Activated CD4-positive, alpha-beta memory T cell treated with anti-CD3 and anti-CD28 coated beads, Interleukin-2, amount 10 ng/mL, durations not matched to agents 7 days and 5 days (primary cell): Measurements from ENCODE around the gene CSMD2. TPM values are rescaled to one million over a fixed set of nuclear protein-coding genes. Genes with fewer than 3 reads are reported as not detected.

Experiments used
- CTCF ChIA-PET: fragments of 350-600 bp; sonication (Branson Sonifier 250); formaldehyde crosslinking; loops from one replicate; lab custom pipeline; 2021; ENCODE audit warnings: antibody characterized with exemption, inconsistent platforms; lab: Charles Lee
- POLR2A ChIA-PET: fragments of 350-600 bp; sonication (Branson Sonifier 250); formaldehyde crosslinking; loops from one replicate; lab custom pipeline; 2021; ENCODE audit warnings: antibody characterized with exemption; lab: Charles Lee
- DNase-seq: peaks from one replicate; pipeline ENCODE4 v3.0.0-alpha.2; 2020
- H3K27ac Mint-ChIP-seq: one replicate; pipeline ENCODE4 v1.8.0; 2021; ENCODE audit warnings: mild to moderate bottlenecking, mixed read lengths
- H3K27me3 Mint-ChIP-seq: one replicate; pipeline ENCODE4 v1.8.0; 2021; ENCODE audit warnings: mixed read lengths
- H3K36me3 Mint-ChIP-seq: one replicate; pipeline ENCODE4 v1.8.0; 2021; ENCODE audit warnings: low read depth, mixed read lengths
- H3K4me1 Mint-ChIP-seq: one replicate; pipeline ENCODE4 v1.8.0; 2021; ENCODE audit warnings: mixed read lengths
- H3K4me3 Mint-ChIP-seq: one replicate; pipeline ENCODE4 v1.8.0; 2021; ENCODE audit warnings: mild to moderate bottlenecking, mixed read lengths
- H3K9me3 Mint-ChIP-seq: one replicate; pipeline ENCODE4 v1.8.0; 2021; ENCODE audit warnings: mixed read lengths
- total RNA-seq, 2 experiments: library from RNA; stranded (reverse); gene quantifications; one replicate each; pipeline ENCODE4 v1.2.3, GENCODE V29; 2021

CSMD2 gene
- total RNA-seq, 2 experiments from 2014 or later, result not detected

DNA sequence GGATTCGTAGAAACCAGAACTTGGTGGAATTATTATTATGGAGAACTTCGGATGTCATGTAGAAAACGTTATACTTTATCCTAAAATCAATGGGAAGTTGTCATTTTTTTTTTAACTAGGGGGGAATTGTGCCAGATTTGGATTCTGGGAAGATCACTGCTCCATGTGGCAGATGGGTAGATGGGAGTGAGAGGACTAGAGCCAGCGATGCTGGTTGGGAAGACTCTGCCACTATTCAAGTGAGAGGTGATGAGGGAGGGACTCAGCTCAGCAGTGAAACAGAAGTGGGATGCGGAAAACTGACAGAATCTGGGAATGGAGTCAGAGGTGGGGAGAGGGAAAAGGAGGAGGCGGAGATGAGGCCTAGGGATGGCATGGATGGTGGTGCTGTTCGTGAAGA is 382.3 kb downstream of the CSMD2 start:
- Mint-ChIP-seq H3K4me3 (no peak overlapping the region), H3K27me3 (peaks cover 1% of the 10 kb centered on the region), H3K27ac (no peak overlapping the region), H3K4me1 (no peaks in the 10 kb centered on the region), H3K36me3 (no peaks in the 10 kb centered on the region), H3K9me3 (no peaks in the 10 kb centered on the region)
- DNase-seq, result no peak
- CTCF ChIA-PET, result no interaction called here
- POLR2A ChIA-PET, result no interaction called here

DNA sequence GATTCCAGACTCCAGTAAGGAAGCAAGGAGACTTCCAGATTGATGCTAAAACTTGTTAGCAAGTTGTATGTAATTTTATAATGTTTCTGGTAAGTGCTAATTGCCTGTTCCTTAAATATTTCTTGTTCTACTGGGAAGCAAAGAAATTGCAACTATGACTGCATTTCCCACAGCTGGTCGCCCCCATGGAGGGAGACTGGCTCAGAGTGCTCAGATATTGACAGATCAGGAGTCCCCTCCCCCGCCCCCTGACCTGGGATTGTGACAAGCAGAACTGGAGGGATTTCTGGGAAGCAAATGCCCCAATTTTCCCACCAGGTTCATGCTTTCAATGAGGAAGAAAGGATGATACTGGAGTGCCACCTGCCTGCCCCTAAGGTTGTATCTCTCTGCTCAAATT is 383.4 kb downstream of the CSMD2 start:
- ChIA-PET CTCF (no interaction called here), POLR2A (no interaction called here)
- no peak overlapping the region for H3K4me3 Mint-ChIP-seq
- no peak for DNase-seq
- no peaks in the 10 kb centered on the region for H3K36me3 Mint-ChIP-seq
- no peaks in the 10 kb centered on the region for H3K9me3 Mint-ChIP-seq
- H3K27me3 Mint-ChIP-seq, result peaks cover 1% of the 10 kb centered on the region
- no peaks in the 10 kb centered on the region for H3K4me1 Mint-ChIP-seq
- no peak overlapping the region for H3K27ac Mint-ChIP-seq

DNA sequence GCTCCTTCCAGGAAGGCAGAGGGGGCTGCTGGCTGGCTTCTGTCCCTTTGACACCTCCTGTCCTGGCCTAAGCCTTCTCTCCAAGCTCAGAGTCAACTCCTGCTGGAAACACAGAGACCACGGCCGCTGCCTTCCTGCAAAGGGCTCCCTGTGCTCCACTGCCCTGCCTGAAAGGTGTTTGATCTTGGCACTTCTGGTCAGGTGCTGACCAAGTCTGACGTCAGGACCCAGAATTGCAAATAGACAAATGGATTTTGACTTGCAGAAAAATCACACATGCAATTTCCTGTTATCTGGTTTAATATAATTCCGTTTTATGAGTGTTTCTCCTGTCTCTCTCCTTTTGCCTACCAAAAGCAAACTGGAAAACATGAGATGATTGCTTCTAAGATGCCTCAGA is 387.7 kb downstream of the CSMD2 start:
- Mint-ChIP-seq H3K27me3 (peaks cover 1% of the 10 kb centered on the region), H3K4me1 (no peaks in the 10 kb centered on the region), H3K4me3 (no peak overlapping the region), H3K27ac (no peak overlapping the region), H3K36me3 (no peaks in the 10 kb centered on the region), H3K9me3 (no peaks in the 10 kb centered on the region)
- ChIA-PET CTCF (no interaction called here), POLR2A (no interaction called here)
- no peak for DNase-seq

DNA sequence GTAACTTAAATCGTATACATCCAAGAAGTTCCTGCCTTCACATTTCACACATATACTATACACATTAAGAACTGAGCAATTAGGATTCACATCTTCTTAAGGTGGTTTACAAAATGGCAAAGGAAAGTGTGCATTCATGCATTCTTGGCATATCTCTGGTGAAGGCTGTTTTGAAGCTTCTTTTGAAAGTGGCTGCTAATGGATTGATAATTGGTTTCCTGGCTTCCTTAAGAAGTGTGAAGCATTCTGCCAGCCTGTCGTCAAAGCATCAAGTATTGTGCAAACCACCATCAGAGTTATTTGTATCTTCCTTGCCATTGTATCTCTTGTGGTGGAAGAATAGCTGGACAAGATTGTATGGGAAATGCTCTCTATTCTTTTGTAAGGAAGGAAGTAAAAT is 396.2 kb downstream of the CSMD2 start:
- no peak for DNase-seq
- ChIA-PET POLR2A (no interaction called here), CTCF (no interaction called here)
- Mint-ChIP-seq H3K27me3 (no peaks in the 10 kb centered on the region), H3K36me3 (no peaks in the 10 kb centered on the region), H3K27ac (no peak overlapping the region), H3K4me1 (no peaks in the 10 kb centered on the region), H3K9me3 (no peaks in the 10 kb centered on the region), H3K4me3 (no peak overlapping the region)

DNA sequence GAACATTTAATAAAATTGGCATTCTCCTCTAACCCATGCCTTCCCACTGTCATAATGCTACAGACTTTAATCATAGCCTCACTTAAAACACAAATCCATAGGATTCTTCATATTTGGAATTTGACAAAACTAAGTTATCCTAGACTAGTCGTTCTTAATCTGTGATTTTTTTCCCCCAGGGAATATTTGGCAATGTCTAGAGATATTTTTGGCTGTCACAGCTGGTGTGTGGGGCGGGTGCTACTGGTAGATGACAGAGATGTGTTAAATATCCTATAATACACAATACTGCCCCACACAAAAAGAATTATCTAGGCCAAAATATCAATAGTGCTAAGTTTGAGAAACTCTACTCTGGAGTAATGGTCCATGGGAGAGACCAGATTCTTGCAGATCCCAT is 396.9 kb downstream of the CSMD2 start:
- CTCF ChIA-PET, result no interaction called here
- no peaks in the 10 kb centered on the region for H3K36me3 Mint-ChIP-seq
- H3K27me3 Mint-ChIP-seq, result no peaks in the 10 kb centered on the region
- no peak for DNase-seq
- POLR2A ChIA-PET, result no interaction called here
- H3K27ac Mint-ChIP-seq, result no peak overlapping the region
- no peak overlapping the region for H3K4me3 Mint-ChIP-seq
- no peaks in the 10 kb centered on the region for H3K9me3 Mint-ChIP-seq
- no peaks in the 10 kb centered on the region for H3K4me1 Mint-ChIP-seq

DNA sequence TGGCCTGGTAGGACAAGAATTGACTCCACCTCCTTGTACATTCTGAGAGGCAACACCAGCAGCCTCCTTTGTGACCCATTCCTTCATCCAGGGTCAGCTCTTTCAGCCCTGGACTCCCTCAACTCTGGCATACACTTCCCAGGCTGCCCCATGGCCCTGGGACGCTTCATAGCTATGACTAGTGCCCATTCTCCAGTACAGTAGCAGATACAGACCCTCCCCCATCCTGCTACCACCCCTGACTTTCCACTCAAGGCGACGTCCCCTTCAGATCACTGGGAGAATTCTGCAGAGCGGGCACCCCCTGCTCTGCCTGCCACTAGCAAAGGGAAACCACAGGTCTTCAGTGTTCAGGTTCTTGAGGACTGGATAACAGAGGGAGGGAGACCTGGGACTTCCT is 400.9 kb downstream of the CSMD2 start:
- POLR2A ChIA-PET, result no interaction called here
- no peaks in the 10 kb centered on the region for H3K27me3 Mint-ChIP-seq
- no peaks in the 10 kb centered on the region for H3K9me3 Mint-ChIP-seq
- no peaks in the 10 kb centered on the region for H3K4me1 Mint-ChIP-seq
- H3K36me3 Mint-ChIP-seq, result no peaks in the 10 kb centered on the region
- CTCF ChIA-PET, result no interaction called here
- DNase-seq, result no peak
- no peak overlapping the region for H3K4me3 Mint-ChIP-seq
- no peak overlapping the region for H3K27ac Mint-ChIP-seq

DNA sequence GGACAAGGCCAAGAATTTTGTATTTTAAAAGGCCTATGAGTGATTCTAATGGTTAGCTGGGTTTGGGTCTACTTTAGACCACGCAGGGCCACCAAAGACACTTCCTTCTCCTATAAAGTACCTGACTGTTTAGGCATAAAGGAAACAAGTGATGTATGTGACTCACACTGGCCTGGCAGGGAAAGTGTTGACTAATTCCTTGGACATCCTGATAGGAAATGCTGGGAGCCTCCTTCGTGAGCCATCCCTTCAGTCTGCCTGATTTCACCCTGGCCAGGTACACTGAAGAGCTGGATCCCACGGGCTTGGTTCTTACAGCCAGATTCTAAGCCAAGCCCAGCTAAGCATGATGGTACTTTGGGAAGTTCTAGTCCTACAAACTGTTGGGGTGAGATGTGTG is 401.6 kb downstream of the CSMD2 start:
- H3K36me3 Mint-ChIP-seq, result no peaks in the 10 kb centered on the region
- CTCF ChIA-PET, result no interaction called here
- no peak overlapping the region for H3K27ac Mint-ChIP-seq
- no peak overlapping the region for H3K4me3 Mint-ChIP-seq
- H3K4me1 Mint-ChIP-seq, result no peaks in the 10 kb centered on the region
- DNase-seq, result no peak
- no peaks in the 10 kb centered on the region for H3K9me3 Mint-ChIP-seq
- POLR2A ChIA-PET, result no interaction called here
- H3K27me3 Mint-ChIP-seq, result no peaks in the 10 kb centered on the region

DNA sequence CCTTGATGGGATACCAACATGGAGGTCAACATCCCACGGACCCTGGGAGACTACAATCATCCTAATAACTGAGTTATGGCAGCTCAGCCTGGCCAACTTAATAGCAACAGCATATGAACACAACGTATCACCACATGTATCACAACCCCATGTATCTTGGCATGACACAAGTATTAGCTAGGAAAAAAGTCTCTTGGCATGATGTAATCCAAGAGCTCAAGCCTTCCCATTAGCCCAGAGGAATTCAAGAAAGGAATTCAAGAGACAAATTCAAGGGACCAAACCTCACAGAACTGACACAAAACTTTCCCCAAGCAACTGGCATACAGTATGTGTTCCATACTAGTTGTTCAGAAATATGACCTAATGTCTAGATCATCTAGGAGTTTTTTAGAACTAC is 402.1 kb downstream of the CSMD2 start:
- H3K9me3 Mint-ChIP-seq, result no peaks in the 10 kb centered on the region
- no peak overlapping the region for H3K4me3 Mint-ChIP-seq
- ChIA-PET POLR2A (no interaction called here), CTCF (no interaction called here)
- no peaks in the 10 kb centered on the region for H3K36me3 Mint-ChIP-seq
- H3K27me3 Mint-ChIP-seq, result no peaks in the 10 kb centered on the region
- no peaks in the 10 kb centered on the region for H3K4me1 Mint-ChIP-seq
- no peak for DNase-seq
- H3K27ac Mint-ChIP-seq, result no peak overlapping the region

DNA sequence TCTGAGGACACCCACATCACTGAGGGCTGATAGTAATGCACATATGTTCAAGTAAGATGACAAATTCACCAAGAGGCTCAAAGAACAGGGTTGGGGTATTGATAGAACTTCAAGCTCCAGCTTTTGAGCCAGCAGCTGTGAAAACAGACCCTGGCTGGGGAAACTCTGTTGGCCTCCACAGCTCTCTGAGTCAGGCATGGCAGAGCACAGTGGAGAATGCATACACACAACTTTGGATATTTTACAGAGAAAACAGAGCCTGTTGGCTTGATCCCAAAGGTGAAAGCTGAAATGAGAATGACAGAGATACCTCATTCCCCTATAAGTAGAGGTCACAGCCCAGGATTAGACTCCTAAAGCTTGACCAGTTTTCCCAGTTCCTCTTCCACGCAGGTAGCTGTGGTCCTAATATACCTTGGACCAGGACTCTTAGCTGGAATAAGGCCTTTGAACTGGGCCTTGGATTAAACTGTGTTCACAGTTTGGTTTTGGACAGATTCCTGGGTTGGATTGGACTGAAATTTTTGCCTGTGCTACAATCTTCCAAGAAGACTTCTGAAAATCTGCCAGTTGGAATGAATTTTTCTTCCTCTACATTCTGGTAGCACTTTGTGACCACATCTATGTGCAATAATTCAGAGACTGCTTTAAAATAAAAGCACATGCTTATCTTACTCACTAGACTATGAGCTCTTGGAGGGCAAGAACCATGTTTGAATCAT is 402.8 kb downstream of the CSMD2 start:
- Mint-ChIP-seq H3K27me3 (no peaks in the 10 kb centered on the region), H3K27ac (no peak overlapping the region), H3K36me3 (no peaks in the 10 kb centered on the region), H3K4me3 (no peak overlapping the region), H3K4me1 (no peaks in the 10 kb centered on the region), H3K9me3 (no peaks in the 10 kb centered on the region)
- no peak for DNase-seq
- ChIA-PET POLR2A (no interaction called here), CTCF (no interaction called here)

DNA sequence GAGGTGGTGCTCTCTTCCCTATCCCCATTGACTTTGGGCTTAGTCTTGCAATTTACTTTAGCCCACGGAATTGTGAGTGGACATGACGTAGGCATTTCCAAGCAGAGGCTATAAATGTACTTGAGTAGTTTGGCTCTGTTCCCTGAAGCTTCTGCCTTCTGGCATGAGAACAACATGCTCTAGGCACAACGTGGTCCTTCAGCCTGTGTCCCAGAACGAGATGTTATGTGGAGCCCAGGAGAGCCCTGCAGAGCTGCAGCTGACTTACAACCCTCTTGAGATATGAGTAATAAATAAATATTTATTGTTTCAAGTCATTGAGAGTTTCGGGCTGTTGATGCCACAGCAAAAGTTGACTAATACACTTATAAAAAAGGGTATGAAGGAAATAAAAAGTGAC is 406.3 kb downstream of the CSMD2 start:
- Mint-ChIP-seq H3K4me1 (no peaks in the 10 kb centered on the region), H3K36me3 (no peaks in the 10 kb centered on the region), H3K9me3 (no peaks in the 10 kb centered on the region), H3K27ac (no peak overlapping the region), H3K27me3 (no peaks in the 10 kb centered on the region), H3K4me3 (no peak overlapping the region)
- ChIA-PET CTCF (no interaction called here), POLR2A (no interaction called here)
- no peak for DNase-seq

DNA sequence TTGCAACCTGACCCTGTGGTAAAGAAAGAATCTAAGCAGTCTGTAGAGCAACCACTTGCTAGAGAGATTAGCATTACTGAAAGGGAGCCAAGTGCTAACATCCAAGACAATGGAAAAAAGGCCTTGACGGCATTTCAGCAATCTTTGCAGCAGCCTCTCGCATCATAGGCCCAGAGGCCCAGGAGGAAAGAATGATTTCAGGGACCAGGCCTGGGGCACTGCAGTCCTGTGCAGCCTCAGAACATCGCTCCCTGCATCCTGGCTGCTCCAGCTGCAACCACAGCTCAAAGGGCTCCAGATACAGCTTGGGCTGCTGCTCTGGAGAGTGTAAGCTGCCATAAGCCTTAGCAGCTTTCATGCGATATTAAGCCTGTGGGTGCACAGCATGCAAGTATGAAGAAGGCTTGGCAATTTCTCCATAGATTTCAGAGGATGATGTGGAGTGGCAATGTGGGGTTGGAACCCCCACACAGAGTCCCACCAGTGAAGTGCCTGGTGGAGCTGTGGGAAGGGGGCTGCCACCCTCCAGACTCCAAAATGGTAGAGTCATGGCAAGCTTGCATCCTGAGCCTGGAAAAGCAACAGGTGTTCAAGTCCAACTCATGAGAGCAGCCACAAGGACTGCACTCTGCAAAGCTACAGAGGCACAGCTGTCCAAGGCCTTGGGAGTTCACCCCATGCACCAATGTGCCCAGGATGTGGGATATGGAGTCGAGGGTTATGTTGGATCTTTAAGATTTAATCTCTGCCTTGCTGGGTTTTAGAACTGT is 411.8 kb downstream of the CSMD2 start:
- peaks cover 7% of the 10 kb centered on the region for H3K27me3 Mint-ChIP-seq
- H3K4me1 Mint-ChIP-seq, result no peaks in the 10 kb centered on the region
- no peaks in the 10 kb centered on the region for H3K36me3 Mint-ChIP-seq
- H3K4me3 Mint-ChIP-seq, result no peak overlapping the region
- POLR2A ChIA-PET, result no interaction called here
- no peak for DNase-seq
- H3K9me3 Mint-ChIP-seq, result peaks cover 3% of the 10 kb centered on the region
- CTCF ChIA-PET, result no interaction called here
- no peak overlapping the region for H3K27ac Mint-ChIP-seq

DNA sequence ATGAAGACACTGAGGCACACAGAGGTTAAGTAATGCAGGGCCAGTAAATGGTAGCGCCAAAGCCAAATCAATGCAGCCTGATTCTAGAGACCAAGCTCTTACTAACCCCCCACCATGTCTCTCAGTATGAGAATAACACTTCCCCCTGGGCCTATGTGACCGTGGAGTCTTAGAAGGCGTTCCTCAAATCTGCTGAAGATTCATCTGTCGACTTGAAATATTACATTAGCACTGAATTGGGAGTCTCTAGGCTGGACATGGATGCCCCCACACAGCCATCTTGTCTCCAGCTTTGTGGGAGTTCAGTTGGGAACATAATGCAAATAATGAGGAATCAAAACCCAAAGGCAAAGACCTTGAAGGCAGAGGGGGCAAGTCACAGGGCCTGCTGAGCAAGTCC is 419.1 kb downstream of the CSMD2 start:
- H3K27me3 Mint-ChIP-seq, result peaks cover 8% of the 10 kb centered on the region
- no peaks in the 10 kb centered on the region for H3K9me3 Mint-ChIP-seq
- no peak for DNase-seq
- ChIA-PET CTCF (no interaction called here), POLR2A (no interaction called here)
- H3K4me3 Mint-ChIP-seq, result no peak overlapping the region
- no peaks in the 10 kb centered on the region for H3K36me3 Mint-ChIP-seq
- no peaks in the 10 kb centered on the region for H3K4me1 Mint-ChIP-seq
- H3K27ac Mint-ChIP-seq, result no peak overlapping the region

DNA sequence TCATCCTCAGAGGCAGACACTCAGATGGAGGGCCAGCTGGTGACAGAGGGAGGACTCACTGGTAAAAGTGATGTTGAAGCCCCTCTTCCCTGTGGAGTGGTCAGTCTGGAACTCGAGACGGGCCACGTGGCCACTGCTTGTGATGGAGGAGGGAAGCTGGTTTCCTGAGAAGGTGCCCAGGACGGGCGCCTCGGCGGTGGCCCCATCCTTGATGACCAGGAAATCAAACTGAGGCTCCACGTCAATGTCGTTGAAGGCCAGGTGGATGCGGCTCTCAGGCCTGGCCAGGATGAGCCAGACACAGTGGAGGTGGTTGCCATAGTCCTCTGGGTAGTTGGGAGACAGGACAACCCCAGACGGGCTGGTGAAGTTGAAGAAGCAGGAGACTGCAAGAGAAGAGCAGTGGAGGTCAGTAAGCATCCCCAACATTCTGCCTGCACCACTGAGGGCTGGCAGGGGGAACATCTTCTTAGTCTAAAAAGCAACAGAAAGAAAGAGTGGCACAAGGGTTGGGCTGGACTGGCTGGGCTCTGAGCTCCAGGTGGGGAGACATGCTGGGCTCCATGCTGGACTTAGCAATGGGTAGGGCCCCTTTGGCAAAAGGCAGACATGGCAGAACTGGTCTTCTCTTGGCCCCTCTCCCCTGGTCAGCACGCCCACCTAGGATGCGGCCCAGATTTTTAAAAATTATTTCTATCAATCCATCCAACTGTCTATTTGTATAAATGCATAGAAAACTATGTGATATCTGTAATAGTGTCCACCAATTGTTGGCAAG is 421.6 kb downstream of the CSMD2 start:
- POLR2A ChIA-PET, result no interaction called here
- DNase-seq, result no peak
- H3K36me3 Mint-ChIP-seq, result no peaks in the 10 kb centered on the region
- no peaks in the 10 kb centered on the region for H3K9me3 Mint-ChIP-seq
- H3K4me3 Mint-ChIP-seq, result no peak overlapping the region
- H3K27me3 Mint-ChIP-seq, result peaks cover 6% of the 10 kb centered on the region
- H3K4me1 Mint-ChIP-seq, result no peaks in the 10 kb centered on the region
- CTCF ChIA-PET, result no interaction called here
- H3K27ac Mint-ChIP-seq, result no peak overlapping the region
